A549 (cell line): ENCODE measurements around the gene ANKRD18B.

Experiments used
- CBX2 ChIP-seq: fragments of 200-600 bp; sonication (generic); IDR thresholded peaks from 2 replicates; pipeline ENCODE4 v1.6.1; 2016; ENCODE audit warnings: low read depth, mild to moderate bottlenecking, borderline replicate concordance
- CTCF ChIP-seq: fragments of >200 bp; sonication (Bioruptor Twin); formaldehyde crosslinking; IDR thresholded peaks from 3 replicates; pipeline ENCODE4 v1.5.1; 2016
- KDM1A ChIP-seq: fragments of 200-600 bp; sonication (generic); IDR thresholded peaks from 2 replicates; pipeline ENCODE4 v1.6.1; 2016; ENCODE audit warnings: low read depth, mild to moderate bottlenecking
- MAFK ChIP-seq: fragments of 450-650 bp; IDR thresholded peaks from 2 replicates; pipeline ENCODE4 v1.6.1; 2014; ENCODE audit not compliant: partially characterized antibody
- POLR2A ChIP-seq: IDR thresholded peaks from 2 replicates; pipeline ENCODE4 v1.6.1; 2012; ENCODE audit warnings: mild to moderate bottlenecking, low read length
- POLR2AphosphoS2 ChIP-seq: conservative IDR thresholded peaks from 2 replicates; pipeline ENCODE4 v1.6.1; 2012; ENCODE audit warnings: low read length, improper control_type of control experiment, inconsistent platforms
- RAD21 ChIP-seq, 2 experiments: fragments of >200 bp in 1 of 2; sonication (Bioruptor Twin) in 1 of 2; formaldehyde crosslinking in 1 of 2; IDR thresholded peaks in 1 of 2; conservative IDR thresholded peaks in 1 of 2; 2 replicates in 1 of 2; 3 replicates in 1 of 2; pipeline ENCODE4 v1.6.1; 2012 to 2018; ENCODE audit warnings: inconsistent platforms in 1 of 2
- SREBF2 ChIP-seq: fragments of 450-650 bp; IDR thresholded peaks from 2 replicates; pipeline ENCODE4 v1.6.1; 2014; ENCODE audit warnings: mild to moderate bottlenecking, moderate library complexity
- TF ChIP-seq, protein P1 (sequence below): fragments of 200-600 bp; sonication (generic); IDR thresholded peaks from 2 replicates; pipeline ENCODE4 v1.6.1; 2016; ENCODE audit warnings: antibody characterized with exemption, mild to moderate bottlenecking, moderate library complexity

GRCh38 chr9:33480976-33481375 is 43.1 kb upstream of the ANKRD18B start:
- TF ChIP-seq SREBF2 = no peak
- TF ChIP-seq POLR2A = no peak
- TF ChIP-seq, protein P1, sequence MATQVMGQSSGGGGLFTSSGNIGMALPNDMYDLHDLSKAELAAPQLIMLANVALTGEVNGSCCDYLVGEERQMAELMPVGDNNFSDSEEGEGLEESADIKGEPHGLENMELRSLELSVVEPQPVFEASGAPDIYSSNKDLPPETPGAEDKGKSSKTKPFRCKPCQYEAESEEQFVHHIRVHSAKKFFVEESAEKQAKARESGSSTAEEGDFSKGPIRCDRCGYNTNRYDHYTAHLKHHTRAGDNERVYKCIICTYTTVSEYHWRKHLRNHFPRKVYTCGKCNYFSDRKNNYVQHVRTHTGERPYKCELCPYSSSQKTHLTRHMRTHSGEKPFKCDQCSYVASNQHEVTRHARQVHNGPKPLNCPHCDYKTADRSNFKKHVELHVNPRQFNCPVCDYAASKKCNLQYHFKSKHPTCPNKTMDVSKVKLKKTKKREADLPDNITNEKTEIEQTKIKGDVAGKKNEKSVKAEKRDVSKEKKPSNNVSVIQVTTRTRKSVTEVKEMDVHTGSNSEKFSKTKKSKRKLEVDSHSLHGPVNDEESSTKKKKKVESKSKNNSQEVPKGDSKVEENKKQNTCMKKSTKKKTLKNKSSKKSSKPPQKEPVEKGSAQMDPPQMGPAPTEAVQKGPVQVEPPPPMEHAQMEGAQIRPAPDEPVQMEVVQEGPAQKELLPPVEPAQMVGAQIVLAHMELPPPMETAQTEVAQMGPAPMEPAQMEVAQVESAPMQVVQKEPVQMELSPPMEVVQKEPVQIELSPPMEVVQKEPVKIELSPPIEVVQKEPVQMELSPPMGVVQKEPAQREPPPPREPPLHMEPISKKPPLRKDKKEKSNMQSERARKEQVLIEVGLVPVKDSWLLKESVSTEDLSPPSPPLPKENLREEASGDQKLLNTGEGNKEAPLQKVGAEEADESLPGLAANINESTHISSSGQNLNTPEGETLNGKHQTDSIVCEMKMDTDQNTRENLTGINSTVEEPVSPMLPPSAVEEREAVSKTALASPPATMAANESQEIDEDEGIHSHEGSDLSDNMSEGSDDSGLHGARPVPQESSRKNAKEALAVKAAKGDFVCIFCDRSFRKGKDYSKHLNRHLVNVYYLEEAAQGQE = no peak
- TF ChIP-seq CBX2 = no peak
- no peak for TF ChIP-seq CTCF
- no peak for TF ChIP-seq KDM1A
- no peak for TF ChIP-seq POLR2AphosphoS2
- no peak for TF ChIP-seq MAFK
- no peak for TF ChIP-seq RAD21 (conservative IDR thresholded peaks at IDR 0.05 in 1 of 2, IDR thresholded peaks at IDR 0.05 in 1 of 2)
